Choroid plexus epithelial cell (primary cell): ENCODE data around the gene SHPK.

Experiments used
- DNase-seq: peaks from one replicate; pipeline ENCODE4 v3.0.0-alpha.2; 2010; ENCODE audit warnings: low read depth
- H3K4me3 ChIP-seq: 2 replicates; pipeline ENCODE4 v1.5.1; 2011; ENCODE audit warnings: low read depth, mild to moderate bottlenecking, control low read depth, low read length, moderate library complexity
- TF ChIP-seq, protein P1 (sequence below): conservative IDR thresholded peaks from 2 replicates; pipeline ENCODE4 v1.5.1; 2011; ENCODE audit warnings: low read depth, mild to moderate bottlenecking, control low read depth, inconsistent platforms, low read length, moderate library complexity

Gene SHPK

GRCh38 chr17:3641014-3641413 is 5.0 kb upstream of the SHPK start:
- no peak for DNase-seq
- TF ChIP-seq, protein P1, sequence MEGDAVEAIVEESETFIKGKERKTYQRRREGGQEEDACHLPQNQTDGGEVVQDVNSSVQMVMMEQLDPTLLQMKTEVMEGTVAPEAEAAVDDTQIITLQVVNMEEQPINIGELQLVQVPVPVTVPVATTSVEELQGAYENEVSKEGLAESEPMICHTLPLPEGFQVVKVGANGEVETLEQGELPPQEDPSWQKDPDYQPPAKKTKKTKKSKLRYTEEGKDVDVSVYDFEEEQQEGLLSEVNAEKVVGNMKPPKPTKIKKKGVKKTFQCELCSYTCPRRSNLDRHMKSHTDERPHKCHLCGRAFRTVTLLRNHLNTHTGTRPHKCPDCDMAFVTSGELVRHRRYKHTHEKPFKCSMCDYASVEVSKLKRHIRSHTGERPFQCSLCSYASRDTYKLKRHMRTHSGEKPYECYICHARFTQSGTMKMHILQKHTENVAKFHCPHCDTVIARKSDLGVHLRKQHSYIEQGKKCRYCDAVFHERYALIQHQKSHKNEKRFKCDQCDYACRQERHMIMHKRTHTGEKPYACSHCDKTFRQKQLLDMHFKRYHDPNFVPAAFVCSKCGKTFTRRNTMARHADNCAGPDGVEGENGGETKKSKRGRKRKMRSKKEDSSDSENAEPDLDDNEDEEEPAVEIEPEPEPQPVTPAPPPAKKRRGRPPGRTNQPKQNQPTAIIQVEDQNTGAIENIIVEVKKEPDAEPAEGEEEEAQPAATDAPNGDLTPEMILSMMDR: no peak
- no peak overlapping the region for H3K4me3 ChIP-seq

GRCh38 chr17:3639981-3640596 is 4.0 kb upstream of the SHPK start:
- H3K4me3 ChIP-seq: no peak overlapping the region
- TF ChIP-seq, protein P1: no peak
- DNase-seq: peak; percentile 89

GRCh38 chr17:3636908-3637373 is 891 bp upstream of the SHPK start:
- TF ChIP-seq, protein P1: no peak
- no peak for DNase-seq
- H3K4me3 ChIP-seq: peak overlapping the region; percentile 99

DNA sequence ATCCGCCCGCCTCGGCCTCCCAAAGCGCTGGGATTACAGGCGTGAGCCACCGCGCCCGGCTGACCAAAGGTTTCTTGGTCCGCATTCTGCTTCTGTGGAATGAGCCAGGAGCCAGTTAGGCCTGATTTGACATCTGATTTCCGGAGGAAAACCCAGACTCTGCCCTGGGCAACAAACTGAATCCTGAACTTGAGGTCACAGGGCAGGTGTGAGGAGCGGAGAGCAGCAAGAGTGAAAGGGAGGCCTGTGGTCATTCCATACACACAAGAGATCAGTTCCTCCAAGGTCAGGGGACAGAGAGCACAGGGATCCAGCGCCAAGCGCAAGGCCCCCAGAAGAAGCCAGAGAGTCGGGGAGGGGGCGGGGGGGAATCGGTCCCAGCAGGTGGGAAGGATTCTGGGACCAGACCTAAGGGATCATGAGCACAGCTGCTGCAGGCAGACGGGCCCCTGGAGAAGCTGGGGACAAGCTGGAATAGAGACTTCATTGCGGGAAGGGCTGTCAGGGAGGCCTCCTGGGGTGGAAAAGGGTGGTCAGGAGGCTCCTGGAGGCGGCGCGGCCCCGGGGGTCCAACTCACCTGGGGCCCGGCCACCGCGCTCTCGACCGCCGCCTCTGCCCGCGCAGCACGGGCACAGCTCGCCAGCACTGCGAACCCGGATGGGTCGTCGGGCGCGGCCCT is 436 bp downstream of the SHPK start:
- no peak for DNase-seq
- H3K4me3 ChIP-seq: peak overlapping the region; percentile 99
- TF ChIP-seq, protein P1: no peak

GRCh38 chr17:3632287-3632686 is 3.8 kb downstream of the SHPK start:
- TF ChIP-seq, protein P1: no peak
- DNase-seq: no peak
- H3K4me3 ChIP-seq: no peak overlapping the region

DNA sequence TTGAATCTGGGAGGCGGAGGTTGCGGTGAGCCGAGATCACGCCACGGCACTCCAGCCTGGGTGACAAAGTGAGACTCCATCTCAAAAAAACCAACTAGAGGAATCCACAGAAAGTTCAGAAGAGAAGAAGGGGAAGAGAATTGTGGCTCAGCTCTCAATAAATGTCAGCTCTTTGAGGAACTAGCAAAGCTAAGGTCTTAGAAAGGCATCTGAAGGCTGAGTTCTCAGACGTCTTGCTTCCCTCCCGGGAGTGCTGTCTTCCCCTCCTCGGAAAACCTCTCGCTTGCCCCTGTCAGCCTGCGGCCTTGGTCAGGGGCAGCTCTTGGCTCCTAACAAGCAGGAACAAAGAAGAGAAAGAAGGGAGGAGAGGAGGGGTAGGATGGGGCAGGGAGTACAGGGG is 5.3 kb downstream of the SHPK start:
- DNase-seq: no peak
- TF ChIP-seq, protein P1: no peak
- no peak overlapping the region for H3K4me3 ChIP-seq

DNA sequence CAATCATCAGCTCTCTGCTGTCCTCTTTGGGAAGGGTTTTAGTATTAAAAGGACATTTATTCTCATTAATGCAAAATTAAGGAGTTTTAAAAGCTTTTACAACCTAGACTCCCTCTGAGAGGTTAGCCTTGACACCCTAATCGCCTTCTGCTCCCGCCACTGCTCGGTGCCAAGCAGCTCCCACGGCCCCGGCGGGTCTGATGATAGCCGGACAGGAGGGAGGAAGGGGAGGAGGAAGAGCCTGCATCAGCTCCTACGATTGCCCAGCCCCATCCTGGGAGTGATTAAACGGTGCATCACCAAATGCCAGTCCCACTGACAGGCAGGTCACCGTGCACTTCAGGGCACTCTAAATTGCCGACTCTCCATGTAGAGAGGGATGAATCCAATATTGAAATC is 8.3 kb downstream of the SHPK start:
- TF ChIP-seq, protein P1: no peak
- no peak overlapping the region for H3K4me3 ChIP-seq
- no peak for DNase-seq
